ENCODE data around the gene WASF2.

- TF ChIP-seq CREB3 (CRISPR knock-in tag; IDR thresholded peaks at IDR 0.05), result no peak
- no peak for TF ChIP-seq GABPA (IDR thresholded peaks at IDR 0.05; ENCODE audit: low read depth, low read length)
- no peak for TF ChIP-seq GABPA (CRISPR knock-in tag; IDR thresholded peaks at IDR 0.05; ENCODE audit: low read depth)
- TF ChIP-seq ZBTB33 (CRISPR knock-in tag; IDR thresholded peaks at IDR 0.05), result no peak
- TF ChIP-seq DDIT3 (CRISPR knock-in tag; IDR thresholded peaks at IDR 0.05), result no peak
Observed at GRCh38 chr1:27509127-27510080, 19.4 kb upstream of the WASF2 start.
